HCT116 (cell line): ENCODE results near the gene ZNF396. TPM values are rescaled to one million over a fixed set of nuclear protein-coding genes. Genes with fewer than 3 reads are reported as not detected.

ENCODE experiments used
- ATAC-seq: fragments of 200-7000 bp; cut with Tn5 transposase; 2 replicates; pipeline ENCODE4 v1.9.1; 2020; ENCODE audit warnings: mild to moderate bottlenecking, moderate library complexity
- BruUV-seq: library from RNA; stranded (reverse); fragments of 400-500 nt; replicated peaks from 2 replicates; lab custom pipeline; 2021; lab: Mats Ljungman, UMichigan
- CTCF ChIA-PET: fragments of 300-600 bp; sonication (Branson Sonifier 250); formaldehyde crosslinking; loops from one replicate; lab custom pipeline; 2021; ENCODE audit warnings: antibody characterized with exemption; lab: Charles Lee
- POLR2A ChIA-PET: fragments of 300-600, 350-600 bp; sonication (Branson Sonifier 250); formaldehyde crosslinking; loops from one replicate; lab custom pipeline; 2021; ENCODE audit warnings: antibody characterized with exemption; lab: Charles Lee
- RAD21 ChIA-PET, 2 experiments: fragments of 300-600 bp; sonication (Branson Sonifier 250); formaldehyde crosslinking; loops; one replicate each; lab custom pipeline; 2023; ENCODE audit warnings: low total read pairs in 2 of 2; ENCODE audit not compliant: uncharacterized antibody in 2 of 2, unreplicated experiment in 2 of 2, low non-redundant PET in 1 of 2; lab: Charles Lee
- DNase-seq: peaks from one replicate; pipeline ENCODE4 v3.0.0-alpha.2; 2010; ENCODE audit warnings: low read depth, low spot score
- H2AFZ ChIP-seq: fragments of 200-600 bp; shearing (Covaris generic), sonication (generic); 2 replicates; pipeline ENCODE4 v1.6.1; 2017; ENCODE audit warnings: low read depth, mixed run types, mixed read lengths, antibody characterized with exemption, low read length; ENCODE audit not compliant: poor library complexity, severe bottlenecking
- H3K27ac ChIP-seq: 2 replicates; pipeline ENCODE4 v1.5.1; 2012; ENCODE audit warnings: low read depth, low read length
- H3K27me3 ChIP-seq: fragments of 200-600 bp; sonication (generic); 2 replicates; pipeline ENCODE4 v1.6.1; 2016; ENCODE audit warnings: mixed run types, low read length, mixed read lengths; ENCODE audit not compliant: insufficient read depth
- H3K36me3 ChIP-seq, 2 experiments: fragments of 200-500 bp in 1 of 2; fragments of 200-600 bp in 1 of 2; sonication (Bioruptor generic) in 1 of 2; sonication (generic) in 1 of 2; 2 replicates each; pipeline versions ENCODE4 v1.5.1 to v1.6.1; 2014 to 2016; ENCODE audit warnings: low read length in 2 of 2, inconsistent platforms in 1 of 2, mixed read lengths in 1 of 2, mixed run types in 1 of 2; ENCODE audit not compliant: insufficient read depth in 2 of 2, control insufficient read depth in 1 of 2
- H3K4me1 ChIP-seq, 2 experiments: fragments of 200-600 bp in 1 of 2; sonication (generic) in 1 of 2; 2 replicates each; pipeline versions ENCODE4 v1.5.1 to v1.6.1; 2012 to 2017; ENCODE audit warnings: low read length in 2 of 2, inconsistent platforms in 1 of 2, mild to moderate bottlenecking in 1 of 2, mixed read lengths in 1 of 2, mixed run types in 1 of 2, moderate library complexity in 1 of 2; ENCODE audit not compliant: insufficient read depth in 2 of 2, control insufficient read depth in 1 of 2
- H3K4me2 ChIP-seq: fragments of 200-600 bp; sonication (generic); 2 replicates; pipeline ENCODE4 v1.6.1; 2017; ENCODE audit warnings: mixed run types, low read length, mixed read lengths
- H3K4me3 ChIP-seq, 2 experiments: fragments of 200-600 bp in 1 of 2; sonication (generic) in 1 of 2; replicated peaks in 1 of 2; 2 replicates each; pipeline ENCODE4 v1.5.1; 2011 to 2016; ENCODE audit warnings: low read length in 2 of 2, control low read depth in 1 of 2, low read depth in 1 of 2, mild to moderate bottlenecking in 1 of 2, mixed read lengths in 1 of 2, mixed run types in 1 of 2
- H3K79me2 ChIP-seq: fragments of 200-600 bp; sonication (generic); 2 replicates; pipeline ENCODE4 v1.6.1; 2017; ENCODE audit warnings: mild to moderate bottlenecking, mixed run types, low read length, moderate library complexity, mixed read lengths; ENCODE audit not compliant: insufficient read depth
- H3K9ac ChIP-seq: fragments of 200-600 bp; sonication (generic); 2 replicates; pipeline ENCODE4 v1.6.1; 2016; ENCODE audit warnings: low read length, mixed read lengths
- H3K9me2 ChIP-seq: fragments of 200-600 bp; sonication (generic), shearing (Covaris generic); 2 replicates; pipeline ENCODE4 v1.6.1; 2017; ENCODE audit warnings: mixed run types, mild to moderate bottlenecking, moderate library complexity; ENCODE audit not compliant: insufficient read depth
- H3K9me3 ChIP-seq, 2 experiments: fragments of 200-500 bp in 1 of 2; fragments of 200-600 bp in 1 of 2; sonication (Bioruptor generic) in 1 of 2; sonication (generic) in 1 of 2; 2 replicates each; pipeline ENCODE4 v1.6.1; 2014 to 2017; ENCODE audit warnings: low read length in 2 of 2, mixed read lengths in 2 of 2, inconsistent platforms in 1 of 2, low read depth in 1 of 2, mild to moderate bottlenecking in 1 of 2, mixed run types in 1 of 2, moderate library complexity in 1 of 2; ENCODE audit not compliant: control insufficient read depth in 1 of 2, insufficient read depth in 1 of 2
- H4K20me1 ChIP-seq: fragments of 200-600 bp; sonication (generic), shearing (Covaris generic); 2 replicates; pipeline ENCODE4 v1.6.1; 2017; ENCODE audit warnings: mixed run types, mild to moderate bottlenecking, moderate library complexity; ENCODE audit not compliant: insufficient read depth
- CBX3 ChIP-seq: IDR thresholded peaks from 2 replicates; pipeline ENCODE4 v1.6.1; 2012; ENCODE audit warnings: low read depth
- CEBPB ChIP-seq: IDR thresholded peaks from 2 replicates; pipeline ENCODE4 v1.6.1; 2012; ENCODE audit warnings: low read depth
- ELF1 ChIP-seq: IDR thresholded peaks from 2 replicates; pipeline ENCODE4 v1.6.1; 2012; ENCODE audit warnings: low read depth, borderline replicate concordance
- FOSL1 ChIP-seq: IDR thresholded peaks from 2 replicates; pipeline ENCODE4 v1.6.1; 2012; ENCODE audit warnings: low read depth
- SIN3A ChIP-seq: IDR thresholded peaks from 2 replicates; pipeline ENCODE4 v1.6.1; 2012; ENCODE audit warnings: low read depth
- ZFX ChIP-seq: fragments of 450-650 bp; IDR thresholded peaks from 2 replicates; pipeline ENCODE4 v1.6.1; 2017
- ZNF274 ChIP-seq: fragments of 200-500 bp; sonication (Bioruptor generic); IDR thresholded peaks from 2 replicates; pipeline ENCODE4 v1.6.1; 2014; ENCODE audit warnings: mild to moderate bottlenecking, low read depth, low read length, inconsistent platforms
- intact Hi-C: fragments of 100-400 bp; cut with micrococcal nuclease; formaldehyde crosslinking; loops from 2 replicates; pipeline ENCODE4 v1.10.0; 2022
- total RNA-seq: library from RNA; stranded (reverse); gene quantifications from one replicate; pipeline ENCODE4 v1.2.1, GENCODE V29; 2021; ENCODE audit not compliant: unreplicated experiment
- TF ChIP-seq, protein P1 (sequence below), 3 experiments: fragments of 200-600 bp in 1 of 3; sonication (generic) in 1 of 3; IDR thresholded peaks in 2 of 3; conservative IDR thresholded peaks in 1 of 3; 2 replicates each; pipeline ENCODE4 v1.5.1; 2012 to 2017; ENCODE audit warnings: low read depth in 2 of 3, low read length in 2 of 3, antibody characterized with exemption in 1 of 3, borderline replicate concordance in 1 of 3, control low read depth in 1 of 3, mild to moderate bottlenecking in 1 of 3, mixed read lengths in 1 of 3, mixed run types in 1 of 3, moderate library complexity in 1 of 3; ENCODE audit not compliant: insufficient read depth in 1 of 3
- TF ChIP-seq, protein P2 (sequence below): IDR thresholded peaks from 2 replicates; pipeline ENCODE4 v1.6.1; 2012

ZNF396 gene
- total RNA-seq, 1 experiment from 2014 or later, result 1.3 TPM

DNA sequence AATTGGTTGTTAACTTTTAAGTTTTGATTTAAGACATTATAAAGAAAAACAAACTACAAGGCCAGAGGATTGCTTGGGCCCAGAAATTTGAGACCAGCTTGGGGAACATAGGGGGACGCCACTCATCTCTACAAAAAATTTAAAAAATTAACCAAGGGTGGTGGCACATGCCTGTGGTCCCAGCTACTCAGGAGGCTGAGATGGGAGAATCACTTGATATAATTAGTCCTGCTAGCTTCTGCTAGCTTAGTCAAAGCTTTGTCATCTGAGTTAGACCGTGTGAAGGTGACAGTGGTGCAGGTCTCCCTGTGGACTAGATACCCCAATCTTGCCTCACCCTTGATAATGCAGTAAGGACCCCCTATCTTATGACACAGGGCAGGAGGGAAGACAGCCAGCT lies 6.0 kb upstream of the ZNF396 start (continued):
- TF ChIP-seq ZNF274 (no peak), FOSL1 (no peak), SIN3A (no peak), ZFX (no peak), CBX3 (no peak), CEBPB (no peak)
- TF ChIP-seq, protein P1, sequence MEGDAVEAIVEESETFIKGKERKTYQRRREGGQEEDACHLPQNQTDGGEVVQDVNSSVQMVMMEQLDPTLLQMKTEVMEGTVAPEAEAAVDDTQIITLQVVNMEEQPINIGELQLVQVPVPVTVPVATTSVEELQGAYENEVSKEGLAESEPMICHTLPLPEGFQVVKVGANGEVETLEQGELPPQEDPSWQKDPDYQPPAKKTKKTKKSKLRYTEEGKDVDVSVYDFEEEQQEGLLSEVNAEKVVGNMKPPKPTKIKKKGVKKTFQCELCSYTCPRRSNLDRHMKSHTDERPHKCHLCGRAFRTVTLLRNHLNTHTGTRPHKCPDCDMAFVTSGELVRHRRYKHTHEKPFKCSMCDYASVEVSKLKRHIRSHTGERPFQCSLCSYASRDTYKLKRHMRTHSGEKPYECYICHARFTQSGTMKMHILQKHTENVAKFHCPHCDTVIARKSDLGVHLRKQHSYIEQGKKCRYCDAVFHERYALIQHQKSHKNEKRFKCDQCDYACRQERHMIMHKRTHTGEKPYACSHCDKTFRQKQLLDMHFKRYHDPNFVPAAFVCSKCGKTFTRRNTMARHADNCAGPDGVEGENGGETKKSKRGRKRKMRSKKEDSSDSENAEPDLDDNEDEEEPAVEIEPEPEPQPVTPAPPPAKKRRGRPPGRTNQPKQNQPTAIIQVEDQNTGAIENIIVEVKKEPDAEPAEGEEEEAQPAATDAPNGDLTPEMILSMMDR (IDR thresholded peaks at IDR 0.05 in 2 of 3, conservative IDR thresholded peaks at IDR 0.05 in 1 of 3; ENCODE audit: borderline replicate concordance in 1 of 3, insufficient read depth in 1 of 3, low read depth in 2 of 3, low read length in 2 of 3), result no peak

DNA sequence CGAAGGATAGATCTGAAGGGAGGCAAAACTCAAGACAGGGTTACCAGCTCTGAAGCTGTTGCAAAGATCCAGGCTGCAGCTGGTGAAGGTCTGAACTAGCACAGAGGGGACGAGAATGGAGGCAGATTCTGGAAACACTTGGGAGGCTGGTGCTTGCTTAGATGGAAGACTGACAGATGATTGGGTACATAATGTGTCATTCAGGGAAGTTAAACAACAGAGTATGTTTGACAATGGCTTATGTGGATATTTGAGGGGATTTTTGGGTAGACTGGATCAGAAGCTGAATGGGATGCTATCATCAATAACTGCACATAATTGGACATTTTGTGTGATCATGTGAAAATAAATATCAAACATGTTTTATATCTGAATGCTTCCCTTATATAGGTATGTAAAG lies 2.3 kb upstream of the ZNF396 start:
- no peaks in the 10 kb centered on the region; the same call in 1 of the 2 replicates for H3K9me2 ChIP-seq
- H3K27ac ChIP-seq, result no peak overlapping the region
- POLR2A ChIA-PET, result no interaction called here
- CTCF ChIA-PET, result no interaction called here
- peaks cover 6 to 16% of the 10 kb centered on the region in 2 experiments; a peak in 3 of 4 replicates for H3K4me1 ChIP-seq
- BruUV-seq, result no TSS peak
- no peak overlapping the region for H3K4me2 ChIP-seq
- no peaks in the 10 kb centered on the region for H3K27me3 ChIP-seq
- H2AFZ ChIP-seq, result no peak overlapping the region
- no peaks in the 10 kb centered on the region for H3K9me3 ChIP-seq
- no peaks in the 10 kb centered on the region for H4K20me1 ChIP-seq
- TF ChIP-seq, protein P2, sequence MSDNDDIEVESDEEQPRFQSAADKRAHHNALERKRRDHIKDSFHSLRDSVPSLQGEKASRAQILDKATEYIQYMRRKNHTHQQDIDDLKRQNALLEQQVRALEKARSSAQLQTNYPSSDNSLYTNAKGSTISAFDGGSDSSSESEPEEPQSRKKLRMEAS, result no peak
- TF ChIP-seq SIN3A, result no peak
- TF ChIP-seq ELF1, result no peak
- no peak for TF ChIP-seq ZFX
- TF ChIP-seq, protein P1 (IDR thresholded peaks at IDR 0.05 in 2 of 3, conservative IDR thresholded peaks at IDR 0.05 in 1 of 3; ENCODE audit: borderline replicate concordance in 1 of 3, insufficient read depth in 1 of 3, low read depth in 2 of 3, low read length in 2 of 3), result no peak
- H3K36me3 ChIP-seq, result no peaks in the 10 kb centered on the region
- no peak for DNase-seq
- no peak for ATAC-seq
- H3K9ac ChIP-seq, result no peak overlapping the region
- RAD21 ChIA-PET, result no interaction called here
- intact Hi-C loops, result loop anchor here (5.0 kb wide), 1 partner anchor 142 kb away; no protein-coding TSS in a partner anchor
- H3K4me3 ChIP-seq, result no peak overlapping the region
- no peaks in the 10 kb centered on the region for H3K79me2 ChIP-seq
